Measurements from ENCODE around the gene SNU13.

The SNU13 gene

GRCh38 chr22:41684194-41684593, 4.5 kb downstream of the SNU13 start:
- H3K27me3 ChIP-seq (ENCODE audit: insufficient read depth, low read length, poor library complexity) = no peaks in the 10 kb centered on the region
- H3K79me2 ChIP-seq (ENCODE audit: insufficient read depth, low read length) = peaks cover 99% of the 10 kb centered on the region
- no peak for DNase-seq
- peaks cover 54% of the 10 kb centered on the region for H4K20me1 ChIP-seq (ENCODE audit: insufficient read depth, low read length)
- no peak overlapping the region for H3K9ac ChIP-seq (ENCODE audit: low read depth, low read length)
- no peak overlapping the region for H3K27ac ChIP-seq (ENCODE audit: low read length)
- no peak overlapping the region for H3K4me3 ChIP-seq (ENCODE audit: low read depth in 1 of 2, low read length in 2 of 2)
- H3K4me1 ChIP-seq (ENCODE audit: insufficient read depth, low read length) = peaks cover 51% of the 10 kb centered on the region
- no peaks in the 10 kb centered on the region for H3K9me3 ChIP-seq (ENCODE audit: insufficient read depth, low read length, severe bottlenecking)
- H2AFZ ChIP-seq (ENCODE audit: low read depth, low read length) = no peak overlapping the region
- TF ChIP-seq CTCF (IDR thresholded peaks at IDR 0.05; ENCODE audit: borderline replicate concordance, extremely low read depth, low read length, poor library complexity, severe bottlenecking) (no peak), EZH2 (IDR thresholded peaks at IDR 0.05; ENCODE audit: borderline replicate concordance, low read depth, low read length, severe bottlenecking) (no peak)
- no peak overlapping the region for H3K4me2 ChIP-seq (ENCODE audit: insufficient read depth, low read length)
- ATAC-seq (ENCODE audit: insufficient read depth, low read depth) = no peak
- peaks cover 28% of the 10 kb centered on the region for H3K36me3 ChIP-seq (ENCODE audit: insufficient read depth, low read length)

GRCh38 chr22:41683616-41684015, 5.1 kb downstream of the SNU13 start:
- no peak for ATAC-seq (ENCODE audit: insufficient read depth, low read depth)
- H3K9ac ChIP-seq (ENCODE audit: low read depth, low read length) = no peak overlapping the region
- DNase-seq = no peak
- no peak overlapping the region for H3K4me2 ChIP-seq (ENCODE audit: insufficient read depth, low read length)
- H3K36me3 ChIP-seq (ENCODE audit: insufficient read depth, low read length) = peaks cover 32% of the 10 kb centered on the region
- H3K9me3 ChIP-seq (ENCODE audit: insufficient read depth, low read length, severe bottlenecking) = no peaks in the 10 kb centered on the region
- H3K27ac ChIP-seq (ENCODE audit: low read length) = no peak overlapping the region
- H3K4me3 ChIP-seq (ENCODE audit: low read depth in 1 of 2, low read length in 2 of 2) = no peak overlapping the region
- no peak for TF ChIP-seq EZH2 (IDR thresholded peaks at IDR 0.05; ENCODE audit: borderline replicate concordance, low read depth, low read length, severe bottlenecking)
- no peak for TF ChIP-seq CTCF (IDR thresholded peaks at IDR 0.05; ENCODE audit: borderline replicate concordance, extremely low read depth, low read length, poor library complexity, severe bottlenecking)
- H3K4me1 ChIP-seq (ENCODE audit: insufficient read depth, low read length) = peaks cover 50% of the 10 kb centered on the region
- no peak overlapping the region for H2AFZ ChIP-seq (ENCODE audit: low read depth, low read length)
- H4K20me1 ChIP-seq (ENCODE audit: insufficient read depth, low read length) = peaks cover 55% of the 10 kb centered on the region
- H3K27me3 ChIP-seq (ENCODE audit: insufficient read depth, low read length, poor library complexity) = no peaks in the 10 kb centered on the region
- H3K79me2 ChIP-seq (ENCODE audit: insufficient read depth, low read length) = peaks cover 99% of the 10 kb centered on the region

- Histone ChIP-seq H3K79me2 (ENCODE audit: insufficient read depth, low read length) (peaks cover 99% of the 10 kb centered on the region), H3K4me2 (ENCODE audit: insufficient read depth, low read length) (peak overlapping the region; percentile 86), H3K36me3 (ENCODE audit: insufficient read depth, low read length) (peaks cover 37% of the 10 kb centered on the region), H3K27ac (ENCODE audit: low read length) (peak overlapping the region; percentile 36; the same call in 1 of the 2 replicates), H3K4me1 (ENCODE audit: insufficient read depth, low read length) (peaks cover 49% of the 10 kb centered on the region), H3K4me3 (ENCODE audit: low read depth in 1 of 2, low read length in 2 of 2) (peak overlapping the region; percentile 68 to 82; a peak in 3 of 4 replicates), H3K9me3 (ENCODE audit: insufficient read depth, low read length, severe bottlenecking) (no peaks in the 10 kb centered on the region), H3K9ac (ENCODE audit: low read depth, low read length) (peak overlapping the region; percentile 65), H3K27me3 (ENCODE audit: insufficient read depth, low read length, poor library complexity) (no peaks in the 10 kb centered on the region), H4K20me1 (ENCODE audit: insufficient read depth, low read length) (peaks cover 57% of the 10 kb centered on the region), H2AFZ (ENCODE audit: low read depth, low read length) (no peak overlapping the region)
- no peak for DNase-seq
- TF ChIP-seq EZH2 (IDR thresholded peaks at IDR 0.05; ENCODE audit: borderline replicate concordance, low read depth, low read length, severe bottlenecking) (no peak), CTCF (IDR thresholded peaks at IDR 0.05; ENCODE audit: borderline replicate concordance, extremely low read depth, low read length, poor library complexity, severe bottlenecking) (no peak)
- no peak for ATAC-seq (ENCODE audit: insufficient read depth, low read depth)
These were observed 5.6 kb downstream of the SNU13 start for GRCh38 chr22:41683052-41683451.
